AG10803 (cell line): ENCODE data around the gene KIZ.

Experiments used
- DNase-seq: peaks from one replicate; pipeline ENCODE4 v3.0.0; 2010; ENCODE audit warnings: low read depth
- H3K4me3 ChIP-seq: 2 replicates; pipeline ENCODE4 v1.5.1; 2011; ENCODE audit warnings: mild to moderate bottlenecking, low read length, control low read depth
- CTCF ChIP-seq: conservative IDR thresholded peaks from 2 replicates; pipeline ENCODE4 v1.5.1; 2011; ENCODE audit warnings: mild to moderate bottlenecking, low read length, control low read depth, inconsistent platforms

Gene KIZ

GRCh38 chr20:21272679-21273078, 146.8 kb downstream of the KIZ start:
- DNase-seq, result no peak
- no peak for TF ChIP-seq CTCF
- no peak overlapping the region for H3K4me3 ChIP-seq

GRCh38 chr20:21273755-21274386, 148.0 kb downstream of the KIZ start:
- H3K4me3 ChIP-seq, result no peak overlapping the region
- DNase-seq, result no peak
- no peak for TF ChIP-seq CTCF

GRCh38 chr20:21278829-21279228, 152.9 kb downstream of the KIZ start:
- no peak for DNase-seq
- TF ChIP-seq CTCF, result no peak
- no peak overlapping the region for H3K4me3 ChIP-seq

GRCh38 chr20:21279706-21280521, 154.0 kb downstream of the KIZ start:
- TF ChIP-seq CTCF, result no peak
- no peak overlapping the region for H3K4me3 ChIP-seq

GRCh38 chr20:21280522-21281016, 154.7 kb downstream of the KIZ start:
- no peak for DNase-seq
- no peak for TF ChIP-seq CTCF
- H3K4me3 ChIP-seq, result no peak overlapping the region

More at GRCh38 chr20:21279706-21280521, 154.0 kb downstream of the KIZ start:
- no peak for DNase-seq

- no peak for TF ChIP-seq CTCF
- no peak overlapping the region for H3K4me3 ChIP-seq
- DNase-seq, result no peak
Measured at GRCh38 chr20:21286775-21287174, 160.9 kb downstream of the KIZ start.
